Kidney (tissue), 14 donors: ENCODE measurements around the gene KIAA1191. TPM values are rescaled to one million over a fixed set of nuclear protein-coding genes. Genes with fewer than 3 reads are reported as not detected.

Experiments
- DNase-seq, 5 donors: peaks; one replicate each; pipeline ENCODE4 v3.0.0-alpha.2; 2013 to 2020
- FAIRE-seq: peaks from 2 replicates; lab custom pipeline; 2012; peaks lifted over from hg19 to GRCh38; lab: Jason Lieb, UNC
- H3K27ac ChIP-seq, 2 donors: one replicate each; pipeline ENCODE4 v1.7.0; 2013; ENCODE audit warnings: low read depth in 2 of 2, low read length in 2 of 2, inconsistent platforms in 1 of 2
- H3K27me3 ChIP-seq: one replicate; pipeline ENCODE4 v1.7.1; 2013; ENCODE audit warnings: low read length, inconsistent platforms; ENCODE audit not compliant: control insufficient read depth, insufficient read depth
- H3K36me3 ChIP-seq, 3 donors: one replicate each; pipeline versions ENCODE4 v1.7.0 to v1.7.1; 2013; ENCODE audit warnings: low read length in 3 of 3, control low read depth in 1 of 3, inconsistent platforms in 1 of 3; ENCODE audit not compliant: insufficient read depth in 3 of 3, control insufficient read depth in 2 of 3
- H3K4me1 ChIP-seq, 3 donors: one replicate each; pipeline versions ENCODE4 v1.7.0 to v1.7.1; 2013; ENCODE audit warnings: low read length in 3 of 3, inconsistent platforms in 1 of 3, low read depth in 1 of 3; ENCODE audit not compliant: control insufficient read depth in 2 of 3, insufficient read depth in 2 of 3
- H3K4me3 ChIP-seq, 3 donors: one replicate each; pipeline versions ENCODE4 v1.7.0 to v1.8.1; 2013; ENCODE audit warnings: low read length in 3 of 3, control low read depth in 1 of 3, inconsistent platforms in 1 of 3
- H3K9ac ChIP-seq, 3 donors: one replicate each; pipeline versions ENCODE4 v1.7.0 to v1.7.1; 2013; ENCODE audit warnings: low read length in 3 of 3, control low read depth in 1 of 3, inconsistent platforms in 1 of 3
- H3K9me3 ChIP-seq, 3 donors: one replicate each; pipeline versions ENCODE4 v1.7.0 to v1.7.1; 2013; ENCODE audit warnings: low read length in 3 of 3, control low read depth in 1 of 3, inconsistent platforms in 1 of 3; ENCODE audit not compliant: control insufficient read depth in 2 of 3, insufficient read depth in 1 of 3
- CTCF ChIP-seq: IDR thresholded peaks from 3 replicates; pipeline ENCODE4 v1.5.1; 2012; ENCODE audit warnings: mild to moderate bottlenecking, moderate library complexity, borderline replicate concordance; ENCODE audit not compliant: insufficient read depth; ENCODE audit errors: extremely low read depth
- intact Hi-C: fragments of 100-400 bp; cut with DNase I; formaldehyde crosslinking; loops from one replicate; pipeline ENCODE4 v1.11.1; 2022
- polyA plus RNA-seq: library from polyadenylated mRNA; stranded (reverse); fragments of 350-450 nt; fragmentation: Illumina TruSeq; extraction: RNeasy Lipid Tissue Mini Kit (QIAGEN cat#74804); gene quantifications from one replicate; pipeline ENCODE4 v1.2.3, GENCODE V29; 2014; ENCODE audit warnings: low read depth, low replicate concordance; ENCODE audit not compliant: insufficient read depth
- total RNA-seq: library from RNA; stranded (reverse); fragmentation: NEBNext Ultra II Directional; extraction: Animal tissue kit (Norgen Biotek cat#: 25700); gene quantifications from one replicate; pipeline ENCODE4 v1.2.1, GENCODE V29; 2021
- donor health status: control.
- donor health status: control.
- donor health status: control.
- donor health status: control.
- donor health status: control.
- donor health status: DM: yes; HTN: yes; CAD: no.
- donor health status: Normal renal cell carcinoma (clear cell type).

Gene KIAA1191
- total and polyA plus RNA-seq, 2 donors from 2014 or later, result 109 to 208 TPM

- no peak overlapping the region for H3K4me3 ChIP-seq
- no peaks in the 10 kb centered on the region for H3K9me3 ChIP-seq
- no peaks in the 10 kb centered on the region for H3K36me3 ChIP-seq
- DNase-seq, result no peak
- peaks cover 0 to 9% (median 0%) of the 10 kb centered on the region in 3 donors for H3K4me1 ChIP-seq
- no peak for FAIRE-seq
- no peak overlapping the region for H3K27ac ChIP-seq
- H3K27me3 ChIP-seq, result no peaks in the 10 kb centered on the region
- no peak overlapping the region for H3K9ac ChIP-seq
- intact Hi-C loops, result no loop called here
- no peak for TF ChIP-seq CTCF
Measured at GRCh38 chr5:176368726-176369125, 7.2 kb upstream of the KIAA1191 start.

- peak in 2 of 5 donors; percentile 13 to 82 for DNase-seq
- Histone ChIP-seq H3K9ac (no peak overlapping the region), H3K27me3 (no peaks in the 10 kb centered on the region), H3K4me1 (peaks cover 0 to 12% (median 0%) of the 10 kb centered on the region in 3 donors), H3K36me3 (no peaks in the 10 kb centered on the region), H3K4me3 (peak overlapping the region in 2 of 3 donors; percentile 43 to 69), H3K27ac (no peak overlapping the region), H3K9me3 (no peaks in the 10 kb centered on the region)
- intact Hi-C loops, result no loop called here
- no peak for FAIRE-seq
- TF ChIP-seq CTCF, result no peak
Measured at GRCh38 chr5:176366232-176366894, 4.8 kb upstream of the KIAA1191 start.

GRCh38 chr5:176365351-176366231 is 4.0 kb upstream of the KIAA1191 start, which contains the start of gene ARL10:
Gene ARL10 (plus strand): TSS chr5:176365487. CDS start chr5:176365564, 77 bp downstream.
- Histone ChIP-seq H3K27me3 (no peaks in the 10 kb centered on the region), H3K36me3 (no peaks in the 10 kb centered on the region), H3K4me1 (peaks cover 0 to 12% (median 0%) of the 10 kb centered on the region in 3 donors), H3K9me3 (no peaks in the 10 kb centered on the region), H3K27ac (no peak within 1 kb of the TSS), H3K4me3 (peak within 1 kb of the TSS; percentile 50 to 91 (median 69)), H3K9ac (peak within 1 kb of the TSS; percentile 22 to 80 (median 68))
- no peak for TF ChIP-seq CTCF
- DNase-seq, result peak; percentile 51 to 84 (median 61)
- intact Hi-C loops, result no loop called here
- FAIRE-seq, result no peak
